Cardiac fibroblast (primary cell): Measurements from ENCODE around the gene LRRC43.

ENCODE experiments used
- DNase-seq, 2 donors: peaks; one replicate each; pipeline versions ENCODE4 v3.0.0 to v3.0.0-alpha.2; 2010; ENCODE audit warnings: low read depth in 2 of 2
- H3K4me3 ChIP-seq, 2 donors: replicated peaks in 1 of 2; 1 replicate in 1 of 2; 2 replicates in 1 of 2; pipeline ENCODE4 v1.5.1; 2011; ENCODE audit warnings: low read depth in 2 of 2, low read length in 2 of 2, mild to moderate bottlenecking in 2 of 2, moderate library complexity in 1 of 2
- CTCF ChIP-seq: IDR thresholded peaks from one replicate; pipeline ENCODE4 v1.5.1; 2011; ENCODE audit warnings: low read depth, mild to moderate bottlenecking, low read length, inconsistent platforms

The LRRC43 gene

GRCh38 chr12:122138616-122139015 lies 44.3 kb upstream of the LRRC43 start:
- TF ChIP-seq CTCF, result no peak
- no peak for DNase-seq

GRCh38 chr12:122139266-122139665 lies 43.7 kb upstream of the LRRC43 start:
- no peak for TF ChIP-seq CTCF
- no peak for DNase-seq
- H3K4me3 ChIP-seq, result no peak overlapping the region

More at GRCh38 chr12:122138616-122139015, 44.3 kb upstream of the LRRC43 start:
- H3K4me3 ChIP-seq, result no peak overlapping the region

GRCh38 chr12:122139941-122140340 lies 43.0 kb upstream of the LRRC43 start:
- no peak overlapping the region for H3K4me3 ChIP-seq
- DNase-seq, result no peak
- no peak for TF ChIP-seq CTCF

- no peak for TF ChIP-seq CTCF
- no peak overlapping the region for H3K4me3 ChIP-seq
- no peak for DNase-seq
Observed at GRCh38 chr12:122140467-122141257, 42.3 kb upstream of the LRRC43 start.

GRCh38 chr12:122141911-122142725 lies 40.8 kb upstream of the LRRC43 start:
- no peak for TF ChIP-seq CTCF
- peak in 1 of 2 donors; percentile 20 for DNase-seq
- H3K4me3 ChIP-seq, result no peak overlapping the region

GRCh38 chr12:122142857-122143256 lies 40.1 kb upstream of the LRRC43 start:
- no peak for DNase-seq
- TF ChIP-seq CTCF, result no peak
- no peak overlapping the region for H3K4me3 ChIP-seq
